Heart left ventricle (tissue), 16 donors: ENCODE data around the gene BMPR1A. TPM values are rescaled to one million over a fixed set of nuclear protein-coding genes. Genes with fewer than 3 reads are reported as not detected.
A peak's percentile ranks its signal among the peaks of the same experiment; 100 is the strongest.

Experiments
- ATAC-seq, 4 donors: fragments of 200-7000 bp; cut with Tn5 transposase; one replicate each; pipeline ENCODE4 v1.9.1; 2020 to 2022; ENCODE audit warnings: moderate library complexity in 4 of 4, mild to moderate bottlenecking in 3 of 4, moderate number of reproducible peaks in 1 of 4
- DNase-seq, 5 donors: peaks; one replicate each; pipeline ENCODE4 v3.0.0-alpha.2; 2020
- H3K27ac ChIP-seq, 12 donors: fragments of 200-600 bp; sonication (generic) in 4 of 12; one replicate each; pipeline versions ENCODE4 v1.5.0 to v1.8.0; 2016 to 2022; ENCODE audit warnings: mild to moderate bottlenecking in 2 of 12
- H3K27me3 ChIP-seq, 9 donors: fragments of 200-600 bp; sonication (generic) in 2 of 9; one replicate each; pipeline versions ENCODE4 v1.5.1 to v1.8.0; 2016 to 2022; ENCODE audit warnings: mild to moderate bottlenecking in 3 of 9
- H3K36me3 ChIP-seq, 9 donors: fragments of 200-600 bp; sonication (generic) in 2 of 9; one replicate each; pipeline versions ENCODE4 v1.5.0 to v1.8.0; 2018 to 2022; ENCODE audit warnings: mild to moderate bottlenecking in 2 of 9
- H3K4me1 ChIP-seq, 12 donors: fragments of 200-600 bp; sonication (generic) in 4 of 12; one replicate each; pipeline versions ENCODE4 v1.5.0 to v1.8.0; 2016 to 2022; ENCODE audit warnings: mild to moderate bottlenecking in 3 of 12
- H3K4me3 ChIP-seq, 12 donors: fragments of 200-600 bp; sonication (generic) in 4 of 12; one replicate each; pipeline versions ENCODE4 v1.5.0 to v1.8.0; 2017 to 2022; ENCODE audit warnings: mild to moderate bottlenecking in 9 of 12, moderate library complexity in 4 of 12
- H3K9me3 ChIP-seq, 12 donors: fragments of 200-600 bp; sonication (generic) in 4 of 12; one replicate each; pipeline versions ENCODE4 v1.5.0 to v1.8.0; 2016 to 2022; ENCODE audit warnings: mild to moderate bottlenecking in 1 of 12
- POLR2A ChIP-seq, 2 donors: fragments of 450-650 bp; IDR thresholded peaks; one replicate each; pipeline ENCODE4 v1.6.1; 2017; ENCODE audit warnings: antibody characterized with exemption in 2 of 2, mild to moderate bottlenecking in 2 of 2, moderate library complexity in 2 of 2
- WGBS, 4 donors: extraction: QIAGEN DNeasy Blood & Tissue Kit in 2 of 4; methylation state at CpG; one replicate each; pipeline versions ENCODE4 v1.1.5 to v1.1.7; 2013 to 2018; 5-methylcytosine and 5-hydroxymethylcytosine counted together
- intact Hi-C, 10 donors: fragments of 100-400 bp; cut with DNase I; formaldehyde crosslinking; loops; one replicate each; pipeline versions ENCODE4 v1.11.1 to v1.14.2; 2022
- polyA plus RNA-seq, 2 donors: library from polyadenylated mRNA; stranded (reverse); fragments of 200-250 nt; gene quantifications; one replicate each; pipeline ENCODE4 v1.2.3, GENCODE V29; 2013
- total RNA-seq, 9 donors: library from RNA; depleted of rRNA in 2 of 9; stranded (reverse); fragments of >200 nt in 2 of 9; fragmentation: NEBNext Ultra II Directional in 3 of 9; extraction: Animal tissue kit (Norgen Biotek cat#: 25700) in 3 of 9; gene quantifications; one replicate each; pipeline versions ENCODE4 v1.1.0 to v1.2.4, GENCODE V29; 2016 to 2023
- TF ChIP-seq, protein P1 (sequence below), 12 donors: fragments of 200-600 bp; sonication (generic) in 4 of 12; IDR thresholded peaks; one replicate each; pipeline versions ENCODE4 v1.5.0 to v1.8.0; 2018 to 2022; ENCODE audit warnings: antibody characterized with exemption in 12 of 12, mild to moderate bottlenecking in 5 of 12
- donor health status: ischemic (EF 13 %, LVEDD 7.1; RV severe dilation, severe dysfunction).
- donor health status: healthy with polysubstance abuse.
- donor health status: DM: no; HTN: yes; CAD: no.
- donor health status: DM: no; HTN: no; CAD: no.
- donor health status: ischemic (EF 25% LVEDD 6.9; RV normal size, moderate dysfunction).
- donor health status: ischemic (EF 25% LVEDD 5.7; RV mildly dilated, moderate dysfunction).
- donor health status: healthy.
- donor health status: DM: yes; HTN: yes; CAD: no.
- donor health status: ischemic (EF 35%, LVEDD 5.7; RV mildly dilated, moderate dysfunction).
- donor health status: nonischemic (EF 11% LVEDD 7.7; RV severe dilation, severe dysfunction).
- donor health status: DM: yes; HTN: yes; CAD: no.
- donor health status: PGD.
- donor health status: ischemic (EF 29% LVEDD 5.4; RV normal size, mild dysfunction).
- donor health status: nonischemic (EF 23%, LVEDD 6.1; RV moderate dilation, normal function).

The BMPR1A gene
- total and polyA plus RNA-seq, 11 donors: 6.3 to 72.0 (median 40.1) TPM

DNA sequence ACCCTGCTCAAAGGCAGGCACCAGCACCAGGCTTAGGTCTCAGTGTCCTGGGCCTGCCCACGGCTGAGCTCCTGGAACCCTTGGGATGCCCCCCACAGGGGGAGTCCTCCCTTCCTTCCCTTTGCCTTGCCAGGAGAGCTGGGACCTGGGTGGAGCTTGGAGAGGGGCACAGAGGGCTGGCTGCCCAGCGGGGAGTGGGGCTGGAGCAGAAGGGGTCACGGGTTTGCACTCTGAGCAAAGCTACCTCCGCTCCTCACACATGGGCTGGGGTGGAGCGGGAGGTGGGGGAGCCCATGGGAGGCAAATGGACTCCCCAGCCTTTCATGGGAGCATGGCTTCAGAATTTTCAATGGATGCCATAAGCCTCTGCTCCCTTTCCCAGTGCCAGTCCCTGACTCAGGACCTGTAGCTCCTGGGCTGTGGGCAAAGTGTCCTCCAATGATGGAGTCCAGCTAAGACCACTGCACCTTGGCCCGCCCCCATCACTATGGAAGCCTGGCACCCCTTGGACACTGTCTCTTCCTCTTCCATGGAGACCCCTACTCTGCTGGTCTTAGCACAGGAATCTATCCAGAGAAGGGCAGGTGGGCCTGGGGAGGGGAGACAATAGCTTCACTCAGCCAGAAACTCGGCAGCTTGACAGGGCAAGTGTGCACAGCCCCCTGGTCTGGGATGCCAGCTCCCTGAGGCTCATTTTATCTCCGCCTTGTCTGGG lies 48.2 kb upstream of the BMPR1A start:
- Histone ChIP-seq H3K4me3 (no peak overlapping the region), H3K9me3 (no peaks in the 10 kb centered on the region), H3K4me1 (peaks cover 4 to 77% (median 24%) of the 10 kb centered on the region in 12 donors), H3K36me3 (peaks cover 0 to 77% (median 12%) of the 10 kb centered on the region in 9 donors), H3K27me3 (peaks cover 0 to 10% (median 0%) of the 10 kb centered on the region in 9 donors), H3K27ac (peak overlapping the region in 6 of 12 donors; percentile 22 to 98 (median 70))
- no peak for TF ChIP-seq POLR2A (IDR thresholded peaks at IDR 0.05)
- TF ChIP-seq, protein P1, sequence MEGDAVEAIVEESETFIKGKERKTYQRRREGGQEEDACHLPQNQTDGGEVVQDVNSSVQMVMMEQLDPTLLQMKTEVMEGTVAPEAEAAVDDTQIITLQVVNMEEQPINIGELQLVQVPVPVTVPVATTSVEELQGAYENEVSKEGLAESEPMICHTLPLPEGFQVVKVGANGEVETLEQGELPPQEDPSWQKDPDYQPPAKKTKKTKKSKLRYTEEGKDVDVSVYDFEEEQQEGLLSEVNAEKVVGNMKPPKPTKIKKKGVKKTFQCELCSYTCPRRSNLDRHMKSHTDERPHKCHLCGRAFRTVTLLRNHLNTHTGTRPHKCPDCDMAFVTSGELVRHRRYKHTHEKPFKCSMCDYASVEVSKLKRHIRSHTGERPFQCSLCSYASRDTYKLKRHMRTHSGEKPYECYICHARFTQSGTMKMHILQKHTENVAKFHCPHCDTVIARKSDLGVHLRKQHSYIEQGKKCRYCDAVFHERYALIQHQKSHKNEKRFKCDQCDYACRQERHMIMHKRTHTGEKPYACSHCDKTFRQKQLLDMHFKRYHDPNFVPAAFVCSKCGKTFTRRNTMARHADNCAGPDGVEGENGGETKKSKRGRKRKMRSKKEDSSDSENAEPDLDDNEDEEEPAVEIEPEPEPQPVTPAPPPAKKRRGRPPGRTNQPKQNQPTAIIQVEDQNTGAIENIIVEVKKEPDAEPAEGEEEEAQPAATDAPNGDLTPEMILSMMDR (IDR thresholded peaks at IDR 0.05): no peak
- ATAC-seq (peak in 3 of 4 donors; percentile 0), DNase-seq (peak in 3 of 5 donors; percentile 33 to 49 (median 45))
- 69 to 100% (median 83%) methylated on average over 2 to 8 of the region's 8 CpGs for WGBS, 4 donors
- intact Hi-C loops: no loop called here

DNA sequence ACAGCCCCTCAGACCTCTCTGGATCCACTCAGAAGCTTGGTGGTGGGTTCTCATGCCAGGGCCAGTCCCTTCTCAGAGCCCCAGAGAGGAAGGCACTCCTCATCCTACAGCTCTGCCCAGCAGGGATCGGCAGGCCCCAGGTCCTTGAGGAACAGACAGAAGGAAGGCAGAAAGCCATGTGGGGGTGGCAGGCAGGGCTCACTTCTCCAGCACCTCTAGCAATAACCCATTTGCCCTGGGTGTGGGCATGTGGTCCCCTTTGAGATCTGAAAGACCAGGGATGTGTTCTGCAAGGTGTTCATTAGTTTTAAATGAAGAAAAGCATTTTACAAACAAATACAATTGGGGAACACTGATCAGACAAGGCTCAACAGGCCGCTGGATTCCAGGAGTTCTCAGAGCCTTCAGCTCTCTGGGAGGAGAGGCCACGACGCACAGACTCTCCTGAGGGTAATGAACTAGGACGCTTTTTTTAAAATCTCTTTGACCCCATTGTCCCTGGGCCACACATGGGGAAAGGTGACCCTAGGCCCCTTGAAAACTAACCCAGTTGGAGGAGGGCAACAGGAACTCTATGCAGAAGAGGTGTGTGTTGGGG lies 47.5 kb upstream of the BMPR1A start:
- Histone ChIP-seq H3K27ac (peak overlapping the region in 9 of 12 donors; percentile 5 to 98 (median 49)), H3K27me3 (peaks cover 0 to 10% (median 0%) of the 10 kb centered on the region in 9 donors), H3K4me1 (peaks cover 4 to 76% (median 24%) of the 10 kb centered on the region in 12 donors), H3K36me3 (peaks cover 0 to 77% (median 16%) of the 10 kb centered on the region in 9 donors), H3K9me3 (no peaks in the 10 kb centered on the region), H3K4me3 (no peak overlapping the region)
- WGBS, 4 donors: 45 to 51% (median 49%) methylated on average over 4 to 5 of the region's 5 CpGs
- DNase-seq: peak in 3 of 5 donors; percentile 26 to 35 (median 30)
- TF ChIP-seq, protein P1 (IDR thresholded peaks at IDR 0.05): no peak
- no peak for TF ChIP-seq POLR2A (IDR thresholded peaks at IDR 0.05)
- ATAC-seq: no peak
- intact Hi-C loops: no loop called here

DNA sequence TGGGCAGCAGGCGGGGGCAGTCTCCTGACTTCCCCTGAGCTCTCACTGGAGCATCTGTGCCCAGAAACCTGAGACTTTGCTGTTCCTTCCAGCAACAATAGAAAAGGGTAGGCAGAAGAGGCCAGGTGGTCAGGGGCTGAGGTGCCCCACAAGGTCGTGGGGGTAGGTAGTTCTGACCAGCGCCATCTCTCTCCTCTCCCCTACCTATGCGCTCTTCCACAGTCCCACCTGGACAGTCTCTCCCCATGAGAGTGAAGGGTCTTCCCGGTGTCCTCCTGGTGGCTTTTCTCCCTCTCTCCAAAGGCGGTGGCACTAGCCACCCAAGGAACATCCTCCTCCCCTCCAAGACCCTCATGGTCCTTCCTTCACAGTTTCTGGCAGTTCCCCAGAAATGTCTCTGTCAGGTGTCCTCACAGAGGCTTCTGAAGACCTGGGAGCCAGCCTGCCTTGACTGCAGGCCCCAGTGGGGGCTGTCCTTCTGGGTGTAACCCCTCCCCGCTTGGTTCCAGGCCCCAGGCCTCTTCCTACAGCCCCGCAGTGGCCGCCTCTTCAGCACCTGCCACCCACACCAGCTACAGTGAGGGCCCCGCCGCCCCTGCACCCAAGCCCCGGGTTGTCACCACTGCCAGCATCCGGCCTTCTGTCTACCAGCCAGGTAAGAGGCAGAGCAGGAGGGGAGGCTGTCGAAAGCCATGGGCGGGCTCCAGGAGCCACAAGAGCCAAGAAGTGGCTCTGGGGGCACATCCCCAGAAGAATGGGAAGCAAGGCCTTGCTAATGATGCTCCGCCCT lies 46.8 kb upstream of the BMPR1A start:
- ATAC-seq: peak in 3 of 4 donors; percentile 1 to 7 (median 2)

More for the DNA sequence above, 46.8 kb upstream of the BMPR1A start:
- TF ChIP-seq, protein P1 (IDR thresholded peaks at IDR 0.05): no peak
- no peak for TF ChIP-seq POLR2A (IDR thresholded peaks at IDR 0.05)
- H3K36me3 ChIP-seq: peaks cover 0 to 76% (median 20%) of the 10 kb centered on the region in 9 donors
- peaks cover 0 to 10% (median 0%) of the 10 kb centered on the region in 9 donors for H3K27me3 ChIP-seq
- no peaks in the 10 kb centered on the region for H3K9me3 ChIP-seq
- H3K4me3 ChIP-seq: no peak overlapping the region
- 84 to 90% (median 87%) methylated on average over 13 to 16 of the region's 16 CpGs for WGBS, 4 donors
- peak overlapping the region in 9 of 12 donors; percentile 5 to 98 (median 88) for H3K27ac ChIP-seq
- peaks cover 4 to 80% (median 24%) of the 10 kb centered on the region in 12 donors for H3K4me1 ChIP-seq
- intact Hi-C loops: loop anchor here in 3 of 10 donors (5.0 to 10.0 kb wide), 3 partner anchors 48 to 188 kb away; partner anchors contain the start of gene BMPR1A (in 1 of the 3)
- DNase-seq: peak in 1 of 5 donors; percentile 37
